Bronchial epithelial cell (primary cell): ENCODE data around the gene SECTM1. TPM values are rescaled to one million over a fixed set of nuclear protein-coding genes. Genes with fewer than 3 reads are reported as not detected.
"Not testable (repeated sequence)": the region's sequence is repeated elsewhere in the genome, so short reads cannot be mapped to it uniquely, and the experiment has no call there.

Experiments
- DNase-seq: peaks from one replicate; pipeline ENCODE4 v3.0.0-alpha.2; 2010; ENCODE audit warnings: low read depth
- FAIRE-seq: peaks from 2 replicates; lab custom pipeline; 2011; peaks lifted over from hg19 to GRCh38; lab: Jason Lieb, UNC
- H3K27me3 ChIP-seq: 2 replicates; pipeline ENCODE4 v1.5.1; 2011; ENCODE audit warnings: low read length; ENCODE audit not compliant: control insufficient read depth, insufficient read depth
- H3K36me3 ChIP-seq: 2 replicates; pipeline ENCODE4 v1.5.1; 2011; ENCODE audit warnings: low read length; ENCODE audit not compliant: control insufficient read depth, insufficient read depth
- H3K4me3 ChIP-seq: 2 replicates; pipeline ENCODE4 v1.5.1; 2011; ENCODE audit warnings: mild to moderate bottlenecking, low read depth, low read length, control low read depth
- CTCF ChIP-seq: IDR thresholded peaks from 2 replicates; pipeline ENCODE4 v1.5.1; 2011; ENCODE audit warnings: mild to moderate bottlenecking, moderate library complexity, low read length, control low read depth, inconsistent platforms; ENCODE audit not compliant: insufficient read depth, severe bottlenecking
- total RNA-seq: library from RNA; depleted of rRNA; stranded (reverse); fragments of >200 nt; gene quantifications from 2 replicates; pipeline ENCODE4 v1.2.1, GENCODE V29; 2014

SECTM1 gene
- total RNA-seq, 1 donor from 2014 or later, result 3.7 TPM

- no peaks in the 10 kb centered on the region for H3K36me3 ChIP-seq
- H3K4me3 ChIP-seq, result no peak overlapping the region
- no peak for DNase-seq
- peaks cover 3% of the 10 kb centered on the region for H3K27me3 ChIP-seq
- FAIRE-seq, result no peak
- TF ChIP-seq CTCF, result no peak
Measured at GRCh38 chr17:82348866-82349265, 15.3 kb upstream of the SECTM1 start.

GRCh38 chr17:82348434-82348833, 14.9 kb upstream of the SECTM1 start:
- Histone ChIP-seq H3K36me3 (no peaks in the 10 kb centered on the region), H3K27me3 (peaks cover 3% of the 10 kb centered on the region), H3K4me3 (no peak overlapping the region)
- no peak for FAIRE-seq
- TF ChIP-seq CTCF, result no peak
- DNase-seq, result no peak

GRCh38 chr17:82347994-82348393, 14.4 kb upstream of the SECTM1 start:
- H3K27me3 ChIP-seq, FAIRE-seq, DNase-seq, H3K36me3 ChIP-seq, H3K4me3 ChIP-seq: not testable (repeated sequence)

GRCh38 chr17:82346342-82347300, 13.1 kb upstream of the SECTM1 start:
- FAIRE-seq (no peak), DNase-seq (no peak)
- Histone ChIP-seq H3K4me3 (no peak overlapping the region), H3K36me3 (no peaks in the 10 kb centered on the region), H3K27me3 (no peaks in the 10 kb centered on the region)
- TF ChIP-seq CTCF, result no peak

GRCh38 chr17:82345151-82345976, 11.8 kb upstream of the SECTM1 start:
- Histone ChIP-seq H3K27me3 (no peaks in the 10 kb centered on the region), H3K36me3 (no peaks in the 10 kb centered on the region), H3K4me3 (no peak overlapping the region)
- FAIRE-seq (no peak), DNase-seq (no peak)
- TF ChIP-seq CTCF, result no peak
